Spleen (tissue), 11 donors: ENCODE results near the gene NPPB. TPM values are rescaled to one million over a fixed set of nuclear protein-coding genes. Genes with fewer than 3 reads are reported as not detected.

Source experiments
- DNase-seq: peaks from one replicate; pipeline ENCODE4 v3.0.0-alpha.2; 2020
- H3K27ac ChIP-seq, 8 donors: fragments of 200-600 bp; sonication (generic) in 7 of 8; 1 replicate in 4 of 8; 2 replicates in 4 of 8; pipeline versions ENCODE4 v1.5.0 to v1.8.0; 2016 to 2021; ENCODE audit warnings: inconsistent platforms in 4 of 8, mild to moderate bottlenecking in 4 of 8, moderate library complexity in 1 of 8
- H3K27me3 ChIP-seq, 7 donors: fragments of 200-600 bp; sonication (generic) in 6 of 7; replicated peaks in 1 of 7; 1 replicate in 4 of 7; 2 replicates in 3 of 7; pipeline versions ENCODE4 v1.5.0 to v1.8.0; 2016 to 2021; ENCODE audit warnings: inconsistent platforms in 3 of 7, mild to moderate bottlenecking in 1 of 7
- H3K36me3 ChIP-seq, 6 donors: fragments of 200-600 bp; sonication (generic) in 5 of 6; 1 replicate in 4 of 6; 2 replicates in 2 of 6; pipeline versions ENCODE4 v1.5.0 to v1.8.0; 2016 to 2021; ENCODE audit warnings: inconsistent platforms in 2 of 6
- H3K4me1 ChIP-seq, 6 donors: fragments of 200-600 bp; sonication (generic) in 5 of 6; 1 replicate in 3 of 6; 2 replicates in 3 of 6; pipeline versions ENCODE4 v1.5.0 to v1.8.0; 2016 to 2021; ENCODE audit warnings: inconsistent platforms in 3 of 6
- H3K4me3 ChIP-seq, 8 donors: fragments of 200-600 bp; sonication (generic) in 7 of 8; 1 replicate in 4 of 8; 2 replicates in 4 of 8; pipeline versions ENCODE4 v1.5.0 to v1.8.0; 2016 to 2021; ENCODE audit warnings: inconsistent platforms in 4 of 8, mild to moderate bottlenecking in 4 of 8, moderate library complexity in 2 of 8
- H3K9me3 ChIP-seq, 8 donors: fragments of 200-600 bp; sonication (generic) in 7 of 8; 1 replicate in 4 of 8; 2 replicates in 4 of 8; pipeline versions ENCODE4 v1.5.0 to v1.8.0; 2016 to 2021; ENCODE audit warnings: inconsistent platforms in 4 of 8
- POLR2A ChIP-seq, 3 donors: fragments of 450-650 bp; IDR thresholded peaks; one replicate each; pipeline ENCODE4 v1.5.1; 2017; ENCODE audit warnings: antibody characterized with exemption in 3 of 3, mild to moderate bottlenecking in 1 of 3
- POLR2AphosphoS5 ChIP-seq, 3 donors: sonication (generic); formaldehyde crosslinking; IDR thresholded peaks; one replicate each; pipeline ENCODE4 v1.5.1; 2017; ENCODE audit warnings: antibody characterized with exemption in 3 of 3
- WGBS, 5 donors: extraction: QIAGEN DNeasy Blood & Tissue Kit in 3 of 5; methylation state at CpG; one replicate each; pipeline versions ENCODE4 v1.1.5 to v1.1.7; 2013 to 2018; 5-methylcytosine and 5-hydroxymethylcytosine counted together
- intact Hi-C: fragments of 100-400 bp; cut with DNase I; formaldehyde crosslinking; loops from one replicate; pipeline ENCODE4 v1.15.0; 2023; ENCODE audit warnings: low total_unique reads
- polyA plus RNA-seq, 3 donors: library from polyadenylated mRNA; stranded (reverse); fragments of 200-250 nt; gene quantifications; one replicate each; pipeline ENCODE4 v1.2.1, GENCODE V29; 2013
- total RNA-seq, 7 donors: library from RNA; depleted of rRNA in 3 of 7; stranded (reverse); fragments of >200 nt in 3 of 7; fragmentation: NEBNext Ultra II Directional in 4 of 7; extraction: Animal tissue kit (Norgen Biotek cat#: 25700) in 4 of 7; gene quantifications; one replicate each; pipeline versions ENCODE4 v1.1.0 to v1.2.1, GENCODE V29; 2016 to 2021
- TF ChIP-seq, protein P1 (sequence below), 11 experiments: fragments of 200-600 bp in 7 of 11; fragments of 450-650 bp in 4 of 11; sonication (generic) in 4 of 11; IDR thresholded peaks in 8 of 11; conservative IDR thresholded peaks in 3 of 11; 1 replicate in 7 of 11; 2 replicates in 4 of 11; pipeline versions ENCODE4 v1.4.0 to v1.8.0; 2016 to 2021; ENCODE audit warnings: antibody characterized with exemption in 11 of 11, inconsistent platforms in 4 of 11, mild to moderate bottlenecking in 1 of 11
- donor health status: healthy with polysubstance abuse.
- donor health status: DM: no; HTN: no; CAD: no; lungs with moderate emphysema.
- donor health status: DM: no; HTN: no; CAD: no.
- donor health status: Bipolar disorder and iron deficiency.
- donor health status: healthy.
- donor health status: DM: no; HTN: no; CAD: no.
- donor health status: DM: yes; HTN: yes; CAD: no.

Gene NPPB
- total and polyA plus RNA-seq, 10 donors: 0.38 to 0.80 (median 0.57) TPM; not detected in 7

DNA sequence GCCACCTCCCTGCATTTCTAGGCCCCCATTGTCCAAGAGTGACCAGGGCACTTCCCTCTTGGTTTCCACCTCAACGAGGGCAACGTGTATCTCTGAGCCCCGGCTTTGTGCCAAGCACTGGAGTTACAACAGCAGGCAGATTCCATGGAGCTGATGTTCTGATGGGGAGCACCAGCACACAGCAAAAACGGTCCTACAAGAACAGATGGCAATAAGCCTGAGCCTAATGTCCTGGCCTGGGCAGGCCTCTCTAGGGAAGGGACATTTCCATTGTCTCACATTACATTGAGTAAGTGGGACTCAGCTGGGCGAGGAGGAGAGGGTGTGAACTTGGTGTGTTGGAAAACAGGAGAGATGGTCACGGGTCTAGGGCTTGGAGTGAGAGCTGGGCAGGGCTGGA, 27.2 kb upstream of the NPPB start:
- Histone ChIP-seq H3K4me1 (peaks cover 0 to 30% (median 12%) of the 10 kb centered on the region in 6 donors), H3K36me3 (no peaks in the 10 kb centered on the region), H3K4me3 (no peak overlapping the region), H3K27me3 (peaks cover 0 to 16% (median 0%) of the 10 kb centered on the region in 7 donors), H3K9me3 (no peaks in the 10 kb centered on the region), H3K27ac (no peak overlapping the region)
- WGBS, 5 donors: 71 to 86% (median 83%) methylated on average over 6 of the region's 6 CpGs
- intact Hi-C loops: no loop called here
- no peak for TF ChIP-seq POLR2A (IDR thresholded peaks at IDR 0.05)
- TF ChIP-seq, protein P1, sequence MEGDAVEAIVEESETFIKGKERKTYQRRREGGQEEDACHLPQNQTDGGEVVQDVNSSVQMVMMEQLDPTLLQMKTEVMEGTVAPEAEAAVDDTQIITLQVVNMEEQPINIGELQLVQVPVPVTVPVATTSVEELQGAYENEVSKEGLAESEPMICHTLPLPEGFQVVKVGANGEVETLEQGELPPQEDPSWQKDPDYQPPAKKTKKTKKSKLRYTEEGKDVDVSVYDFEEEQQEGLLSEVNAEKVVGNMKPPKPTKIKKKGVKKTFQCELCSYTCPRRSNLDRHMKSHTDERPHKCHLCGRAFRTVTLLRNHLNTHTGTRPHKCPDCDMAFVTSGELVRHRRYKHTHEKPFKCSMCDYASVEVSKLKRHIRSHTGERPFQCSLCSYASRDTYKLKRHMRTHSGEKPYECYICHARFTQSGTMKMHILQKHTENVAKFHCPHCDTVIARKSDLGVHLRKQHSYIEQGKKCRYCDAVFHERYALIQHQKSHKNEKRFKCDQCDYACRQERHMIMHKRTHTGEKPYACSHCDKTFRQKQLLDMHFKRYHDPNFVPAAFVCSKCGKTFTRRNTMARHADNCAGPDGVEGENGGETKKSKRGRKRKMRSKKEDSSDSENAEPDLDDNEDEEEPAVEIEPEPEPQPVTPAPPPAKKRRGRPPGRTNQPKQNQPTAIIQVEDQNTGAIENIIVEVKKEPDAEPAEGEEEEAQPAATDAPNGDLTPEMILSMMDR (IDR thresholded peaks at IDR 0.05 in 8 of 11, conservative IDR thresholded peaks at IDR 0.05 in 3 of 11): no peak
- no peak for TF ChIP-seq POLR2AphosphoS5 (IDR thresholded peaks at IDR 0.05)
- DNase-seq: no peak

DNA sequence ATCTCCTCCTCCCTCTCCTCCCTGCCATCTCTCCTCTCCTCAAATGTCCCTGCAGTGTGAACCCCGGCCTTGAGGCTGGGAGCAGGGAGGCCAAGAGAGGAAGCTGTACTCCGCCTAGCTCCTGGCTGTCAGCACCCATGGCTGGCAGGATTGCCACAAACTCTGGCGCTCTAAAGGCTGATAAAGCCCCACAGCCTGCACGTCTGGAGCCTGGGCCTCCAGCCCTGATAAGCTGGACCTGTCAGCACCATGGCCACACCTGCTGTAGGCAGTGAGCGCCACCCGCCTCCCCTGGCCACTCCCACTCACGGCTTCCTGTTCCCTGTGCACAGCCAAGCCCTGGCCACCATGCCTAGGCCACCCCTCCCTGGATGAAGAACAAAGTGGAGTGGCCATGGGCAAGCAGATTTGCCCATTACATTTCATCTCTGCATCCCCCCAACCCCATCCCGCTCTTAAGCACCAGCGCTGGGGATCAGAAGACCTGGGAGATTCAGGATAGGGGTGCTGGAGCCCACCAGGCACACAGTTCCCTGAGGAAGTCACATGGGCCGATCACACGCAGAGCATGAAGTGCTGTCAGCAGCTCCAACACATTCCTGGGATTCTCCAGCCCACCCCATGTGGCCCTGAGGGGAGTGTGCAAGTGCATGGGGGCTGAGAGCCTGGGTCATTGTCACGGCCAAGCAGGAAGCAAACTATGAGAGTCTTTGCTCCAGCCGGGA, 24.2 kb upstream of the NPPB start:
- Histone ChIP-seq H3K4me3 (no peak overlapping the region), H3K27me3 (peaks cover 0 to 36% (median 0%) of the 10 kb centered on the region in 7 donors), H3K27ac (peak overlapping the region in 2 of 8 donors; percentile 2 to 33), H3K4me1 (peaks cover 0 to 30% (median 12%) of the 10 kb centered on the region in 6 donors), H3K36me3 (no peaks in the 10 kb centered on the region), H3K9me3 (no peaks in the 10 kb centered on the region)
- 36 to 51% (median 44%) methylated on average over 9 to 13 of the region's 13 CpGs for WGBS, 5 donors
- intact Hi-C loops: no loop called here
- DNase-seq: no peak
- TF ChIP-seq, protein P1 (IDR thresholded peaks at IDR 0.05 in 8 of 11, conservative IDR thresholded peaks at IDR 0.05 in 3 of 11): no peak
- TF ChIP-seq POLR2AphosphoS5 (IDR thresholded peaks at IDR 0.05): peak in 2 of 3 donors; percentile 37 to 46
- TF ChIP-seq POLR2A (IDR thresholded peaks at IDR 0.05): no peak

DNA sequence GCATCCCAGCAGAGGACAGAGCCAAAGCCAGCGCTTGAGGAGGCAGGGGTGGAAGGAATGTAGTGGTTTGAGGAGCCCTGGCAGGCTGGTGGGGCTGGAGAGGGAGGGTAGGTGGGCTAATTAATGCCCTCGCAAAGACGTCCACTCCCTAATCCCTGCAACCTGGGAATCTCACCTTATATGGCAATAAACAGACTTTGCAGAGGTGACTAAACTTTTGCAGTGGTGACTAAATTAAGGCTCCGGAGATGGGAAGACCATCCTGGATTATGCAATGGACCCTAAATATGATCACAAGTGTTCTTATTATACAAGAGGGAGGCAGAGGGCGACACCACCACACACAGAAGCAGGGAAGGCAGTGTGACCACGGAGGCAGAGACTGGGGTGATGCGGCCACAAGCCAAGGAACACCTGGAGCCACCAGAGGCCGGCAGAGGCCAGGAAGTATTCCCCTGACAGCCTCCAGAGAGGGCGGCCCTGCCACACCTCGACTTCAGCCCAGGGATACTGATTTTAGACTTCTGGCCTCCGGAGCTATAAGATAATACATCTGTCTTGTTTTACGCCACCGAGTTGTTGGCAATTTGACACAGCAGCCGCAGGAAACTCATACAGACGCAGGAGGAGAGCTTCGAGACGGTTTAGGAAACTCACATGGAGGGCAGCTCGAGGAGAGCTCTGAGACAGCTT, 23.1 kb upstream of the NPPB start:
- no peak for DNase-seq
- TF ChIP-seq POLR2A (IDR thresholded peaks at IDR 0.05) (no peak), POLR2AphosphoS5 (IDR thresholded peaks at IDR 0.05) (no peak)
- TF ChIP-seq, protein P1 (IDR thresholded peaks at IDR 0.05 in 8 of 11, conservative IDR thresholded peaks at IDR 0.05 in 3 of 11): no peak
- Histone ChIP-seq H3K4me1 (peaks cover 0 to 23% (median 12%) of the 10 kb centered on the region in 6 donors), H3K4me3 (no peak overlapping the region), H3K9me3 (no peaks in the 10 kb centered on the region), H3K36me3 (no peaks in the 10 kb centered on the region), H3K27me3 (peaks cover 0 to 45% (median 0%) of the 10 kb centered on the region in 7 donors), H3K27ac (no peak overlapping the region)
- 83 to 88% (median 86%) methylated on average over 18 of the region's 18 CpGs for WGBS, 5 donors
- intact Hi-C loops: no loop called here
